ENCODE results near the gene MT1G. TPM values are rescaled to one million over a fixed set of nuclear protein-coding genes. Genes with fewer than 3 reads are reported as not detected.

The MT1G gene
- total RNA-seq: 57.4 and 95.7 TPM in 2 replicates

GRCh38 chr16:56667581-56668571 lies at the start of gene MT1G:
MT1G (minus strand) TSS chr16:56668065; CDS start chr16:56667993, 72 bp downstream.

DNA sequence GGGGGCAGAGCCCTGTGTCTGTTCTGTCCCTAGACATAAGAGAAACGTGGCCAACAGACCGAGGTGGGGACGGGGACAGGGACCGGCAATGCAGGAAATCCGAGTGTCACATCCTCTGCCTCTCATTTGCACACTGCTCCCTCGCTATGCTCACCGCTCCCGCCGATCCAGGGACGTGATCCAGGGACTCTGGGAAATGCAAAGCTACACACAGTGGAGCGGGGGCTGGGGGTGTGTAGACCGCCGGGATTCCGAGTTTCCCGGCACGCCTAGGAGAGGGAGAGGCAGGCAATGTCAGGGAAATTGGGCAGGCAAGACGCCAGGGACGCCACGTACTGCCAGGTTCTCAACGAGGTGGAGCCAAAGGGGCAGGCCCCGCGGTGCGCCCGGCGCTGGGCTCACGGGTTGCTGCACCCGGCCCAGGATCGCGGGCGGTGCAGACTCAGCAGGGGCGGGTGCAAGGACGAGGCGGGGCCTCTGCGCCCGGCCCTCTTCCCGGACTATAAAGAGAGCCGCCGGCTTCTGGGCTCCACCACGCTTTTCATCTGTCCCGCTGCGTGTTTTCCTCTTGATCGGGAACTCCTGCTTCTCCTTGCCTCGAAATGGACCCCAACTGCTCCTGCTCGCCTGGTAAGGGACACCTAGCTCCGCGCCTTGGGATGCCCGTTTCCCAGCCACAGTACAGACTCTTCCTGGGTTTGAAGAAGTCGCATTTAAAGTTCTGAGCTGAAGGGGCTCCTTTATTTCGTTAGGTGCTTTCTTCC lies 14.3 kb upstream of the MT1G start, which contains the start of gene MT1X:
TSS of gene MT1X (plus strand) at position 532 of the 764 bp plus-strand sequence. CDS start at position 603, 71 bp downstream.

DNA sequence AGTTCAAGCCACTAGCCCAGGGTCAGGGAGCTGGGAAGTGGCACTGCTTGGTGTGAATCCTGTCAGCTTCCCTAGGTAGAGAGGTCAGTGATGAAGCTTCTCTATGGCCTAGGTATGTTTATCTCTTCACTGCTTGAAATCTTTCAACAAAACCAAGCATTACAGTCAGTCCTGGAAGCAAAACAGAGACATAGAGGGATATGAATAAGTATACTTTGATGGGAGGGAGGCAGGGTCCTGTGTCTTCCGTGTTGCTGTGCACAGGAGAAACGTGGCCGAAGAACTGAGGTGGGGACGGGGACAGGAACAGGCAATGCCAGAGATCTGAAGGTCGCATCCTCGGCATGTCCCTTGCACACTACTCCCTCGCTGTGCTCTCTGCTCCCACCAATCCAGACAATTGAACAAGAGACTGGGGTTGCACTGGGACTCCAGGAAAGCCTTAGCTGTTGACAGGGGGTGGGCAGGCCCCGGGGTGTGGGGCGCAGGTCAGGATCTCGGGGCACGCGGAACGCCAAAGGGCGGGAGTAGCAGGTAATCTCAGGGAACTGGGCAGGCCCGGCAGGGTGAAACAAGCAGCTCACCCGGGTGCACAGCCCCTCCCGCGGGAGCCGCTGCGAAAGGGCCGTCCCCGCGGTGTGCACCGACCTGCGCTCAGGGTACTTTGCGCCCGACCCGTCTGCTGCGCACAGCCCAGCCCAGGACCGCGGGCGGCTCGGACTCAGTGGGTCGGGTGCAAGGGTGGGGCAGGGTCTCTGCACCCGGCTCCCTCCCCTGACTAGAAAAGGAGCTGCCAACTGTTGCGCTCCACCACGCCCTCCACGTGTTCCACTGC lies 1.4 kb upstream of the MT1G start, which contains the start of gene MT1H:
TSS of gene MT1H (plus strand) at position 810 of the 835 bp plus-strand sequence. CDS start 71 bp downstream, outside the sequence.

DNA sequence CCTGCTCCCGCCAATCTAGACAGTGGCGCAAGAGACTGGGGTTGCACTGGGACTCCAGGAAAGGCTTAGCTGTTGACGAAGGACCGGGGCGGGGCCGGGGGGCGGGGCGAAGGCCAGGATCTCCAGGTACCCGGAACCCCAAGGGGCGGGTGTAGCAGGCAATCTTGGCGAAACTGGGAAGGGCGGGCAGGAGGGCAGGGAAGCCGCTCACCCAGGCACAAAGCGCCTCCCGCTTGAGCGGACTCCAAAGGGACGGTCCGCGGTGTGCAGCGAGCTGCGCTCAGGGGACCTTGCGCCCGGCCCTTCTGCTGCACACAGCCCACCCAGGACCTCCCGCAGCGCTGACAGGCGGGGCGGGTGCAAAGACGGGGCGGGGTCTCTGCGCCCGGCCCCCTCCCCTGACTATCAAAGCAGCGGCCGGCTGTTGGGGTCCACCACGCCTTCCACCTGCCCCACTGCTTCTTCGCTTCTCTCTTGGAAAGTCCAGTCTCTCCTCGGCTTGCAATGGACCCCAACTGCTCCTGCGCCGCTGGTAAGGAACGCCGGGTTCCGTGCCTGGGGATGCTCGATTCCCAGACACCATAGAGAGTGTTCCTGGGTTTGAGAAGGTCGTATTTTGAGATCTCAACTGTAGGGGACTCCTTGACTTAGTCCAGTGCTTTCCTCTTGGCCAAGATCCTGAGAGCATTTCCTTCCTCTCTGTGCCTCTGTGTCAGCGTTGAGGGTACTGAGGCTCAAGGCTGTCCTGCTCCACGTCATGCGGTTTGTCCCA lies 10.1 kb downstream of the MT1G start, which contains the start of gene MT1F:
TSS of gene MT1F (plus strand) at position 405 of the 772 bp plus-strand sequence. CDS start at position 505, 100 bp downstream.

GRCh38 chr16:56651586-56651985 lies 16.3 kb downstream of the MT1G start, which contains the start of gene MT1B:
MT1B (plus strand) TSS chr16:56651886; CDS start chr16:56651954, 68 bp downstream.

DNA sequence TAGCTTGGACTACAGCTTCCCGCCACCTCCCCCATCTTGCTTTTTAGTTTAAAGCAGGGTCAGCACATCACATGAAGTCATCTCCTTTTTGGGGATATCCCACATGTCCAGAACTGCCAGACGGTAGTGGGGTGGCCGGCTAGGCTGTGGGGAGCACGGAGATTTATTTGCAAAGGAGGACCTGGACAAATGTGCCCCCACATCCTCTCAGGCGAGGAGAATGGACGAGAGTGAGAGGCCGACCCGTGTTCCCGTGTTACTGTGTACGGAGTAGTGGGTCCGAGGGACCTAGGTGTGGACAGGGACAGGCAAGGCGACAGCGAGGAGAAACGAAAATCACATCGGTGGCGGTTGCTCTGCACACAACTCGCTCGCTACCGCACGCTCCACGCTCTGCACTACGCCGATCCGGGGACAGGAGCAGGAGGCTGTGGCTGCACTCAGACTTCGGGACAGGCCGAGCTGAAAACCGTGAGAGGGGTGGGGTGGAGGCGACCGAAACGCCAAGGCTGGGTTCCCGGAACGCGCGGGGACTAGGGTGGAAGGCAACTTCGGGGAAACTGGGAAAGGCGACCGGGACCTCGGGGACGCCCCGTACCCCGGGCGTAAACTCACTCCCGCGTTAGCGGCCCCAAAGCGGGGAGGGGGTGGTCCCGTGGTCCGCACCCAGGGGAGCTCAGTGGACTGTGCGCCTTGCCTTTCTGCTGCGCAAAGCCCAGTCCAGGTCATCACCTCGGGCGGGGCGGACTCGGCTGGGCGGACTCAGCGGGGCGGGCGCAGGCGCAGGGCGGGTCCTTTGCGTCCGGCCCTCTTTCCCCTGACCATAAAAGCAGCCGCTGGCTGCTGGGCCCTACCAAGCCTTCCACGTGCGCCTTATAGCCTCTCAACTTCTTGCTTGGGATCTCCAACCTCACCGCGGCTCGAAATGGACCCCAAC lies 29.8 kb downstream of the MT1G start, which contains the start of gene MT1A:
TSS of gene MT1A (plus strand) at position 853 of the 937 bp plus-strand sequence. CDS start at position 926, 73 bp downstream.

GRCh38 chr16:56632156-56632847 lies 35.6 kb downstream of the MT1G start, which contains the start of gene MT1M:
MT1M (plus strand) TSS chr16:56632659; CDS start chr16:56632732, 73 bp downstream.

DNA sequence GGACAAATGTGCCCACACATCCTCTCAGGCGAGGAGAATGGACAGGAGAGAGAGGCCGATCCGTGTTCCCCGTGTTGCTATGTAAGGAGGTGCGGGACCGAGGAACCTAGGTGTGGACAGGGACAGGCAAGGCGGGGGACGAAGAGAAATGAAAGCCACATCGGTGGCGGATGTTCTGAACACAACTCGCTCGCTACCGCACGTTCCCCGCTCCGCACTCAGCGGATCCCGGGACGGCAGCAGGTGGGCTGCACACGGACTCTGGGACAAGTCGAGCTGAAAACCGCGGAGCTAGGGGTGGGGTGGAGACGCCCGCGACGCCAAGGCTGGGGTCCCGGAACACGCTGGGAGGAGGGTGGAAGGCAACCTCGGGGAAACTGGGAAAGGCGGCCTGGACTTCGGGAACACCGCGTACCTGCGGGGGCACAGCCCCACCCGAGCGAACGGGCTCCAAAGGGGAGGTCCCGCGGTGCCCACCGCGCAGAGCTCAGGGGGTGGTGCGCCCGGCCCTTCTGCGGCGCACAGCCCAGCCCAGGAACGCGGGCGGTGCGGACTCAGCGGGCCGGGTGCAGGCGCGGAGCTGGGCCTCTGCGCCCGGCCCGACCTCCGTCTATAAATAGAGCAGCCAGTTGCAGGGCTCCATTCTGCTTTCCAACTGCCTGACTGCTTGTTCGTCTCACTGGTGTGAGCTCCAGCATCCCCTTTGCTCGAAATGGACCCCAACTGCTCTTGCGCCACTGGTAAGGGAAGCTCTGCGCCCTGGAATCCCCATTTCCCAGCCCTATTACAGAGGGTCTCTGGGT lies 42.5 kb downstream of the MT1G start, which contains the start of gene MT1E:
TSS of gene MT1E (plus strand) at position 642 of the 803 bp plus-strand sequence. CDS start at position 713, 71 bp downstream.

Other genes with a start within 250 kb of the MT1G start
- gene AMFR, start 242.5 kb downstream of the MT1G start, total RNA-seq: 123 and 152 TPM in 2 replicates
- gene NUDT21, start 216.7 kb downstream of the MT1G start, total RNA-seq: 56.5 and 105 TPM in 2 replicates
- gene OGFOD1, start 216.5 kb downstream of the MT1G start, total RNA-seq: 38.3 and 101 TPM in 2 replicates
- gene BBS2, start 148.0 kb downstream of the MT1G start, total RNA-seq: 47.3 and 61.5 TPM in 2 replicates
- gene MT4, start 103.0 kb downstream of the MT1G start, total RNA-seq: not detected in 2 replicates
- gene MT3, start 78.5 kb downstream of the MT1G start, total RNA-seq: not detected in 2 replicates
- 392 and 575 TPM in 2 replicates for gene MT2A, start 59.5 kb downstream of the MT1G start, total RNA-seq
- 146 and 173 TPM in 2 replicates for gene MT1E, start 42.3 kb downstream of the MT1G start, total RNA-seq
- gene MT1M, start 35.4 kb downstream of the MT1G start, total RNA-seq: 9.0 and 9.8 TPM in 2 replicates
- 15.6 and 38.3 TPM in 2 replicates for gene MT1A, start 29.4 kb downstream of the MT1G start, total RNA-seq
- not detected in 2 replicates for gene MT1B, start 16.2 kb downstream of the MT1G start, total RNA-seq
- 6.2 TPM in 1 of 2 replicates, not detected in the other for gene MT1F, start 10.1 kb downstream of the MT1G start, total RNA-seq
- 6.9 and 10.5 TPM in 2 replicates for gene MT1H, start 1.7 kb upstream of the MT1G start, total RNA-seq
- gene MT1X, start 14.4 kb upstream of the MT1G start, total RNA-seq: 31.7 and 83.9 TPM in 2 replicates
- 66.5 and 81.6 TPM in 2 replicates for gene NUP93, start 62.1 kb upstream of the MT1G start, total RNA-seq
- gene SLC12A3, start 197.1 kb upstream of the MT1G start, total RNA-seq: not detected in 2 replicates